Left lung (tissue), 10 donors: ENCODE data around the gene LACRT. TPM values are rescaled to one million over a fixed set of nuclear protein-coding genes. Genes with fewer than 3 reads are reported as not detected.

ENCODE experiments used
- ATAC-seq: fragments of 200-7000 bp; cut with Tn5 transposase; one replicate; pipeline ENCODE4 v1.9.1; 2020; ENCODE audit warnings: moderate library complexity
- DNase-seq, 4 donors: peaks; one replicate each; pipeline ENCODE4 v3.0.0-alpha.2; 2013 to 2020
- H3K27ac ChIP-seq, 2 donors: fragments of 200-600 bp; sonication (generic) in 1 of 2; one replicate each; pipeline versions ENCODE4 v1.5.0 to v1.8.0; 2020 to 2021
- H3K27me3 ChIP-seq, 2 donors: fragments of 200-600 bp; sonication (generic) in 1 of 2; one replicate each; pipeline versions ENCODE4 v1.5.0 to v1.8.0; 2020 to 2021
- H3K36me3 ChIP-seq, 2 donors: fragments of 200-600 bp; sonication (generic) in 1 of 2; one replicate each; pipeline versions ENCODE4 v1.5.0 to v1.8.0; 2020 to 2021
- H3K4me1 ChIP-seq, 2 donors: fragments of 200-600 bp; one replicate each; pipeline ENCODE4 v1.8.0; 2021
- H3K4me3 ChIP-seq, 2 donors: fragments of 200-600 bp; sonication (generic) in 1 of 2; one replicate each; pipeline versions ENCODE4 v1.5.0 to v1.8.0; 2020 to 2021; ENCODE audit warnings: mild to moderate bottlenecking in 1 of 2
- H3K9me3 ChIP-seq, 2 donors: fragments of 200-600 bp; sonication (generic) in 1 of 2; one replicate each; pipeline versions ENCODE4 v1.5.0 to v1.8.0; 2020 to 2021
- CTCF ChIP-seq, 2 donors: fragments of 200-600 bp; sonication (generic) in 1 of 2; IDR thresholded peaks; one replicate each; pipeline versions ENCODE4 v1.5.0 to v1.8.0; 2021; ENCODE audit warnings: antibody characterized with exemption in 2 of 2
- intact Hi-C, 2 donors: fragments of 100-400 bp; cut with DNase I; formaldehyde crosslinking; loops; one replicate each; pipeline versions ENCODE4 v1.11.2 to v1.14.2; 2022
- polyA plus RNA-seq, 6 donors: library from polyadenylated mRNA; unstranded; fragments of 120-200 nt; gene quantifications; one replicate each; pipeline ENCODE4 v1.2.1, GENCODE V29; 2013; ENCODE audit not compliant: insufficient read length in 6 of 6
- total RNA-seq, 2 donors: library from RNA; stranded (reverse); fragmentation: NEBNext Ultra II Directional; extraction: Animal tissue kit (Norgen Biotek cat#: 25700); gene quantifications; one replicate each; pipeline ENCODE4 v1.2.1, GENCODE V29; 2021
- donor health status: DM: no; HTN: yes; CAD: no.
- donor health status: DM: no; HTN: no; CAD: no.

The LACRT gene
- total and polyA plus RNA-seq, 8 donors = not detected

DNA sequence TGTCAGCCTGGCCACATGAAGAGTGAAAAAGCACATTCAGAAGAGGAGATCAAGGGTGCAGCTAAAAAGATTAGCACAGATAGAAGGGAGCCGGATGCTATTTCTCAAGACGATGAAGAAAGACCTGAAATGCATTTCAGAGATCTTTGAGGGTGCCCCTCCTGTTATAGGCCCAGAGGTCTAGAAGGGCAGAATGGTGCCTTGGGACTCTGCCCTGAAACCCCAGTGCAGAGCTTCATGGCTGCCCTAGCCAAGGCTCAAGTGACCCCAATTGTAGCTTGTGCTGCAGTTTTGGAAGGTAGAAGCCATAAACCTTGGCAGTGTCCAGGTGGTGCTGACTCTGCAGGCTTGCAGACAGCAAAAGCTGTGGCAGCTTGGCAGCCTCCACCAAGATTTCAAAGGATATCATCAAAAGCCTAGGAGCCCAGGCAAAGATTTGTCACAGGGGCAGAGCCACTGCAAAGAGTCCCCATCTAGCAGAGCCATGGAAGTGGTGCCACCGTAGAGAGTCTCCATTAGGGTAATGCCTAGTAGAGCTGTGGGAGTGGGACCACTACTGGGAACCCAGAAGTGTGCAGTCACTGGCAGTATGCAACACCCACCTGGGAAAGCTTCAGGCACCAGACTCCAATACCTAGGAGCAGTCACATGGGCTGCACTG is 6.4 kb downstream of the LACRT start:
- H3K27ac ChIP-seq = no peak overlapping the region
- no peaks in the 10 kb centered on the region for H3K4me1 ChIP-seq
- no peaks in the 10 kb centered on the region for H3K36me3 ChIP-seq
- ATAC-seq = no peak
- intact Hi-C loops = no loop called here
- no peak overlapping the region for H3K4me3 ChIP-seq
- peaks cover 0 to 10% of the 10 kb centered on the region in 2 donors for H3K9me3 ChIP-seq
- no peak for DNase-seq
- H3K27me3 ChIP-seq = peaks cover 6 to 65% of the 10 kb centered on the region in 2 donors
- TF ChIP-seq CTCF (IDR thresholded peaks at IDR 0.05) = no peak

- Histone ChIP-seq H3K9me3 (peaks cover 0 to 10% of the 10 kb centered on the region in 2 donors), H3K27me3 (peaks cover 6 to 63% of the 10 kb centered on the region in 2 donors), H3K27ac (no peak overlapping the region), H3K4me1 (no peaks in the 10 kb centered on the region), H3K4me3 (no peak overlapping the region), H3K36me3 (no peaks in the 10 kb centered on the region)
- DNase-seq (no peak), ATAC-seq (no peak)
- intact Hi-C loops = no loop called here
- TF ChIP-seq CTCF (IDR thresholded peaks at IDR 0.05) = no peak
Observed at GRCh38 chr12:54627304-54627703, 7.4 kb downstream of the LACRT start.

DNA sequence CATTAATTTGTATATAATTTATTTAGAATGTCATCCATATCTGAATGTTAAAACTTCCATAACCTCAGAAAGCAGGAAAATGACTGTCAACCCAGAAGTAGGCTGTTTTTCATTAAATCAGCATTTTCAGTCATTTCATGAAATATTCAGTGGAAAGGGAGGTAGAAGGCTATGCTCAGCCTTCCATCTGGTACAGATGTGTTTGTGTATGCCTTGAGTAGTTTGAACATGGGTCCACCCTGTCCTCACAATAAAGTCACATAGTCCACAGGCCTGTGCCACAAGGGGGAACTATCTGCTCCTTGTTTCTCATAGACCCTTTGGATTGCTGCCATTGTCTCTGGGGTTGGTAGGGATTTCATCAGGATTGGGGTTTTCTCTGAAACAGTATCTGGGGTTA is 9.1 kb downstream of the LACRT start:
- TF ChIP-seq CTCF (IDR thresholded peaks at IDR 0.05) = no peak
- Histone ChIP-seq H3K4me3 (no peak overlapping the region), H3K36me3 (no peaks in the 10 kb centered on the region), H3K27me3 (peaks cover 6 to 62% of the 10 kb centered on the region in 2 donors), H3K9me3 (peaks cover 0 to 10% of the 10 kb centered on the region in 2 donors), H3K27ac (no peak overlapping the region), H3K4me1 (no peaks in the 10 kb centered on the region)
- no peak for ATAC-seq
- intact Hi-C loops = no loop called here
- no peak for DNase-seq

- intact Hi-C loops = no loop called here
- peak in 1 of 4 donors; percentile 3 for DNase-seq
- H3K27ac ChIP-seq = no peak overlapping the region
- H3K27me3 ChIP-seq = peaks cover 6 to 59% of the 10 kb centered on the region in 2 donors
- ATAC-seq = no peak
- peaks cover 0 to 10% of the 10 kb centered on the region in 2 donors for H3K9me3 ChIP-seq
- no peaks in the 10 kb centered on the region for H3K36me3 ChIP-seq
- H3K4me3 ChIP-seq = no peak overlapping the region
- H3K4me1 ChIP-seq = no peaks in the 10 kb centered on the region
- TF ChIP-seq CTCF (IDR thresholded peaks at IDR 0.05) = no peak
Observed at GRCh38 chr12:54624315-54625279, 10.1 kb downstream of the LACRT start.
